ENCODE results near the gene MFRP.
A peak's percentile ranks its signal among the peaks of the same experiment; 100 is the strongest.
"Not testable (repeated sequence)": the region's sequence is repeated elsewhere in the genome, so short reads cannot be mapped to it uniquely, and the experiment has no call there.

The MFRP gene

DNA sequence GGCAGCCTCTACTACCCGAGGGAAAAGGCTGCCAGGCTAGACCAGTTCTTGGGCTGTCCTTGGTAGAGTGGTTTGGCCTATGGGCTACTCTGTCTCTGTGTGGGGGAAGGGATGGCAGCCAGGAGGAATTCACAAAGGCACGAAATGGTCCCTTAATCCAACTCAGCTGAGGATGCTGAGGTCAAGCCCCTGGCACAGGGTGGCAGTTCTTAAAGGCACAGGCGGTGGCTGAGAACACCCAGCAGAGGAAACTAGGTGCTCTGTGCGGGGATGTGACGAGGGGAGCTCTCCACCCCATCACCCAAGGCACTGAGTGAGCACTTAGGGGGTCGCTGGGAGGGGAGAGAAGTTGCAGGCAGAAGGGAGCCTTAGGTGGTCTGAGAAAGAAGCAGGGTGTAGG, at the start of gene MFRP:
MFRP (minus strand) TSS at position 101 of the 400 bp plus-strand sequence. CDS start 192 bp downstream, outside the sequence.
- no peak for DNase-seq

DNA sequence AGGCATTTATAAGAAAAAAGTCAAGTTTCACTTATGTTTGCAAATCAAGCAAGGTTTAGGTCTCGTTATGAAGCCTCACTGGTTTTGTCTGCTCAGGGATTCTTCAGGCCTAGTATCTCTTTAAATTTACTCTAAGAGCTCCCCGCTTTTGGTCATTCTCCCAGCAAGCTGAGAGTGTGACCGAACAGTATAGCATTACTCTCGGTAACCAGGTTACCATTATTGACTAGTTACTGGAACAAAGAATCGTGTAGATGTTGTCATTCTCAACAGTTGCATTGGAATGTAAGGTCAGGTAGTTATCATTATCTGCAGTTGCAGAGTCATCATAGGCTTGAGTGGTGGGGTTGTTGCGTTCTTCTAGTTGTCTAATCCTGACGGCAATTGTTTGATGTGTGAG, 44.8 kb upstream of the MFRP start:
- no peak for DNase-seq

DNA sequence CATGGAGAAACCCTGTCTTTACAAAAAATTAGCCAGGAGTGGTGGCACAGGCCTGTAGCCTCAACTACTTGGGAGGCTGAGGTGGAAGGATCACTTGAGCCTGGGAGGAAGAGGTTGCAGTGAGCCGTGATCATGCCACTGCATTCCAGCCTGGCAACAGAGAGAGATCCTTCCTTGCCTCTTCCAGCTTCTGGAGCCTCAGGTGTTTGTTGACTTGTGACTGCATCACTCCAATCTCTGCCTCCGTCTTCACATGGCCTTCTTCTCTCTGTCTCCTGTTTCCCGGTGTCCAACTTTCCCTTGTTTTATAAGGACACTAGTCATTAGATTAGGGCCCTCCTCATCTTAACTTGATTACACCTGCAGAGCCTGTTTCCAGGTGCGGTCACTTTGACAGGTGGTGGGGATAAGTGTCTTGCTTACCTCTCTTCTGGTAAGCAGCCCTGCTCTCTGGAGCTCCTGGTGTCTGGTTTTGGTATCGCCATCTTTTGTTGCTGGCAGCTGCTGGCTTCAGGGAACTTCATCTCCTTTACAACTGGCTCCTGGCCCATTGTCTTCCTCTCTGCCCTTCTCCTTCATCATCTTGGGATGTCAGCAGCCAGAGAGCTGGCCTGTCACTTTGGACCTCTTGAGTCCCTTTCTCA, 43.2 kb upstream of the MFRP start:
- peak; percentile 50 for DNase-seq

DNA sequence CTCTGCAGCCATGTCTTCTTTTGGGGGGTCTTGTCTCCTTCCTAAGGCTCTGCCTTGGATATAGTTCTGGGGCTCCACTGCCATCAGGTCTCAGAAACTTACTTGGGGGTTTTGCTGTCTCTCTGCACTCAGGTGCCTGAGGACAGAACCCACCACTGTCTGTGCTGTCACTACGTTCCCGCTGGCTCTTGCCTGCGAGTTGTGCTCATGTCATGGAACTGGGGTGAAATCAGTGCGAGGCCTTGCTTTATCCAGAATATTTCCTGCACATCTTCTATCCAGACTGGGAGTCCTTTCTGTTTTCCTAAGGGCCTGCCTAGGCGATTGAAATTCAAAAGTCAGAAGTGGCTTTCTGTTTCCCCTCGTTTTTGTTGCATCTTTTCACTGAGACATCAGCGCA, 41.6 kb upstream of the MFRP start:
- DNase-seq, result no peak

DNA sequence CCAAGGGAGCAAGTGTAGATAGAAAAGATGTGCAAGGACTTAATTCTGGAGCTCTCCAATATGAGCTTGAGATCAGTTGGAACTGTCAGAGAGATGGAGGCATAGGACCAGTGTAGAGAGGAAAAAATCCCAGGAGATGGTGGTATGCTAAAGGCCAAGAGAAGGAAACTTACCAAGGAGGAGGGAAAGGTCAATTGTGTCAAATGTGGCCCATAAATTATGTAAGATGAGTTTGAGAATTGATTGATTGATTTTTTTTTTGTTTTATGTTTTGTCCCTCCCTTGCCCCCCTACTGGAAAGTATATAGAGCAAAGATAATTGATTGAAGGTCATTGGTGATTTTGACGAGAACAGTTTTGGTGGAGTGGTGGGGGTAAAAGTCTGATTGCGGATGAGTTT, 37.8 kb upstream of the MFRP start:
- no peak for DNase-seq

DNA sequence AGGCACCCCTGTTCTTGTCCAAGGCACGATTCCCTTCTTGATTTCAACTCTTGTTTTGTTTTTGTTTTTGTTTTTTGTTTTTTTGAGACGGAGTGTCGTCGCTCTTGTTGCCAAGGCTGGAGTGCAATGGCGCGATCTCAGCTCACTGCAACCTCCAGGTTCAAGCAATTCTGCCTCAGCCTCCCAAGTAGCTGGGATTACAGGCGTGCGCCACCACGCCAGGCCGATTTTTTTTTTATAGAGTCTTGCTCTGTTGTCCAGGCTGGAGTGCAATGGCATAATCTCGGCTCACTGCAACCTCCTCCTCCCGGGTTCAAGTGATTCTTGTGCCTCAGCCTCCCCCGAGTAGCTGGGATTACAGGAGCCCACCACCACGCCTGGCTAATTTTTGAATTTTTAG, 36.0 kb upstream of the MFRP start:
- not testable (repeated sequence) for DNase-seq

DNA sequence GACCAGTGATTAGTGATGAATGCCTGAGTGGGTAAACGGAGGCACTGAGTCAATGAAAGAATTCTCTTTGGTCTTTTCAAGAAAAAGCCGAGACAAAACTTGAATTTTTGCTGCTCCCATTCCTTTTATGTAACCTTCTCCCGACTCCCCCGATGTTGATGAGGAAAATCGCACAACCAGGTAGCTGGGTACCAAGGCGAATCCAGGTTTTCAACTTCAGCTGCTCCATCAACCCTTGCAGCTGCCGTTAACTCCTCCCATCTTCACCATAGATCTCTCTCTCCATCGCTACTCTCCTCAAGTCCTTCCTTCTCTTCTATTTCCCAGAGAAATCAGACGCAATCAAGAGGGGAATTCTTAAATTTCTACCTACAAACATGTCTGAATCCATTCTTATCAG, 35.6 kb upstream of the MFRP start:
- DNase-seq, result no peak

DNA sequence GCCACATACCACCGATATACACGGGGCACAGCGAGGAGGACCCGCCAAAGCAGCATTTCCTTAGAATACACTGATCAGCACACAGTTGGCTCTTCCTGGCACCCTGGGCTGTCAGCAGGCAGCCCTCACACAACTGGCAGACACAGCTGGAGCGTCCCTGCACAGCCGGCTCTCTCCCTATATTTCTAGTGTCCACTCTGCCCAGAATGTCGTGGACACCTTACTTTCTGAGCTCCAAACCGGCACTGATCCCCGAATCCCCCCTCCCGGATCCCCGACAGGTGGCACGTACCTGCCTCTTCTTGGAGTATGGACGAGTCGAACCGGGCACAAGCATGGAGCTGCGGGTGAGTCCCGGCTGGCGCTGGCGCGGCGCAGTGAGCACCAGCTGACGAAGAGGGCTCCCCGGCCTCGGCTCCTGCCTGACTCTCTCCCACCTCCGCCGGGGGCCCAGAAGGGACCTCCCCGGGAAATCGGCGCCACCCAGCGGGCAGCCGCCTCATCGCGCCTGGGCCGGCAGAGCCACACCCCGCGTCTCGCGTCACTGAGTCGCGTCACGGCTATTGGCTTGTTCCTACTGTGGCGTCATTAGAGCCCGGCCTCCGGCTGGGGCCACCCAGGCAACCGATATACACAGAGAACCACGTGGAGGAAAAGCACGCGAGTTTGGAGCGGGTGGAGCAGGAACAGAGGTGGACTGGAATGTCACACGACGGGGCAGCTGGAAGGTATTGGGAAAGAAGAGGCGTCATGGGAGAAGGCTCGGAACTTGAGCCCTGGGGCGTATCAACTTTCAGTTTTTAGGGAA, 34.9 kb upstream of the MFRP start, which contains the start of gene USP2:
USP2 (minus strand) TSS at position 510 of the 808 bp plus-strand sequence. CDS start 8,210 bp downstream, outside the sequence.
- DNase-seq, result peak; percentile 91

DNA sequence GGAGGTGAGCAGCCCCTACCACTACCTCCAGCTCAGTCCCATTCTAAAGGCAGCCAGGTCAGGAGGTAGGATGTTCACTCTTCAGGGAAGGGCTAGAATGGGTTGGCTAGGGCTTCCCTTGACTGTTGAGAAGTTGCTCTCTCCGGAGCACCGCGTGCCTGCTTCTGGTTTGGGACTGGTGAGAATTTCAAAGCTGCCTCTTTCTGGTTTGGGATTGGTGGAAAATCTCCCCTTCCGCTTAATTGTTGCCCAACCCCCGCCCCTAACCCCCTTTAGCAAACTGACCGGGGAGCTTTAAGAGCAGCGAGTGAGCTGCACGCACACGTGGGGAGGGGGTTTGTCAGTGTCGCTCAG, 34.3 kb upstream of the MFRP start:
- peak; percentile 40 for DNase-seq

DNA sequence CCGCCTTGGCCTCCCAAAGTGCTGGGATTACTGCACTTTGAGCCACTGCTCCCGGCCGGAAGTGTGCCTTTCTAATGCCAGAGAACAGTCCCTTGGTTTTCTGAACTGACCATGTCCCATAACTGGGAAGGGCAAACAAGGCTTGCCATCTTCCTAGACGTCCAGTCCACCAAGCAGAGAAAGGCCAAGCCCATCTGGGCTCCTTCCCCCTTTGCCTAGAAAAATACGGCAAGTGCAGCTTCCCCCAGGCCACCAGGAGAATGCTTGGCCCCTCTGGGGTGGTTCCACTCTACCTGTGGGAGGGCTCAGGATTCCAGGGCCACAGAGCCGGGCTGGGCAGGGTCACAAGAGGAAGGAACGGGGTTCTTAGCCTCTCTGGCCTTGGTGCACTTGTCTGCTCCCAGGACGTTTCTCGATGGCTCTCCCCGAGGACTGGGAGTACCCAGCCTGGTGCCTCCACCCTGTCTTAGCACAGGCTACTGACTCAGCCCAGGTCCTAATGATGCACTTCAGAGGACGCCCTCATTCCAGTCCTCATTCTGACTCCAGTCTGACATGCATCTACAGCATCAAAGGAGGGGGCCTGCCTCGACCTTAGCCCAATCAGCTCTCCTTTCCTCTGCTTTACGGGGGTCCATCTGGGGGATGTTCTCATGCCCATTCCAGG, 33.8 kb upstream of the MFRP start:
- DNase-seq, result no peak

DNA sequence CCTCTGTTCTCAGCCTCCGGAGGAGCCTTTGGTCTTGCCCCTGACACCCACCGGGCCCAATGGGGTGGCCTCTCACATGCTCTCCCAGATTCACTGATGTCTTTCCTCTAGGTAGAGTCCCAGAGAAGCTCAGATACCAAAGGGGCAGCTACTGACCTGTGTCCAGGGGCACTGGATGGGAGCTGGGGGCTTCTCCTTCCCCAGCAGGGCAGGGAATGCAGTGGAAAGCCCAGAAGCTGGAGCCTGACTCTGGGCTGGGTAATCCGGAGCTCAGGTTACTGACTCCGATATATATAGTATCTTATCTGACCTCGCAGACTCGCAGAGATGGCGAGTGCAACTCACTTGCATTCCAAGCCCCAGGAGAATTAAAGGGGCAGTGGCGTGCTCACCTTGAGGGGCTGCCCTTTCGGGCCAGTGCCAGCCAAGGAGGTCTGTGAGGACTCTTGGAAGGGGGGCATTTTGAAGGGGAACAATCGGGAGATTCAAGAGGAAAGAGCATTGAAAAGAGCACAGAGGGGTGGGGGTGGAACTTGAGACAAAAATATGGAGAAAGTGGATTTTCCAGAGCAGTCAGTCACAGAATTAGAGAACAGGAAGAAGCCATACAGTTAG, 32.5 kb upstream of the MFRP start:
- no peak for DNase-seq

DNA sequence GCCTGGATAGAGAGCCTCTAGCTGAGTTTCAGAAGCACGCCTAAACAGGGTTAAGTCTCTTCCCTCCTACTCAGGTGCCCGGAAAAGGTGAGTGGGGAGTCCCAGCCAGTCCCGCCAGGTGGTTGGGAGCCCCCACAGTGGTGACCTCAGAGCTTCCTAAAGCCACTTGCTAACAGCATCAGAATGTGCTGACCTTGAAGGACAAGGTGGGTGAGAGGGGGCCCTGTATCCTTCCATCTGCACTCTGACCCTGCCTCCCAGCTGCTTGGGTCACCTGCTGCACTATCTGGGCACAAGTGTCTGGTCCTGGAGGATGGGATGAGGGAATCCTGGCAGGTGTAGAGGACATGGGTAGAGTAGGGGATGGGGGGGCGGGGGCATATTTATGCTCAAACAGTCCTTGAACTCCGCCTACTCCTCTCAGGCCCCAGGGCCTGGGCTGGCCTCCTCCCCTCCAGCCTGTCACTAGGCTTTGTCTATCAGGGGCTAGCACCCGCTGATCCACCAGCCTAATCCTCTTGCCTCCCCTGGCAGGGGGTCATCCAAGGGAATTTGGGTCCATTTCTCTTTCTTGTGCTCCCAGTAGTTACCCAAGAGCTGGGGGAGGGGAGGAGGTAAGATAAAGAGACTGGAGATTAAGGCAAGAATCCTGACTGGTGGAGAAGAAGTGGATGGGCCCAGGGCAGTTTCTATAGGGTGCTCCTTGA, 31.6 kb upstream of the MFRP start:
- DNase-seq, result no peak

DNA sequence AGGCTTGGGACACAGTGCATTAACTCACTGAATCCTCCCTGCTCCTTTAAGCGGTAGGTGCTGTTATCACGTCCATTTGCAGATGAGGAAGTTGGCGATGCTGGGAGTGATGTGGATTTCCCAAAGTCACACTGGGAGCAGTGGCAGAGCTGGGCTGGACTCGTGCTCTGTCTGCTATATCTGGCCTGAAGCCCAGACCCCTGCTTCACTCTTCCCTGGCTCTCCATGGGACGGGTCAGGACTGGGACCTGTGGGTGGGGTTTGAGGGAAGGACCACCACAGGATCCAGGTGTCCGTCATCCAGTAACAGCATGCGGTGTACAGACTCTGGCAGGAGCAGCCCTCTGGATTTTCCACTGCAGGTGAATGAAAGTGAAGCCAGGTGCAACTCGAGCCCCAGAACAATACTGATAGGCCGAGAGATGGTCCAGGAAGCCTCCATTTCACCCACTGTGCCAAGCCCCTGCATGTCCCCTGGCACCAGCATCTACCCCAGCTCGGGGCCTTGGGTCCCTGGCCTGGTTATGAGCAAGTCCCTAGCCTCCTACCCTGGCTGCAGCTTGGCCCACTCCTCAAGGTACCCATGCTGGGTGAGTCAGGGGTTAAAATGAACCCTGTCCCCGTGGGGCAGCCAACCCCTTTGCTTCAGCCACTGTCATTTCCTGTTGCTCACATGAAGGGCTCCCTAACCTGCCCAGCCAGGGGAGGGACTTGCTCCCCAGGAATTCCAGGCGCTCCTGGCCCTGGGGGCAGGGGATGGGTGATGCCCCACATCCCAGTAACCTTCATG, 30.8 kb upstream of the MFRP start:
- DNase-seq, result no peak

DNA sequence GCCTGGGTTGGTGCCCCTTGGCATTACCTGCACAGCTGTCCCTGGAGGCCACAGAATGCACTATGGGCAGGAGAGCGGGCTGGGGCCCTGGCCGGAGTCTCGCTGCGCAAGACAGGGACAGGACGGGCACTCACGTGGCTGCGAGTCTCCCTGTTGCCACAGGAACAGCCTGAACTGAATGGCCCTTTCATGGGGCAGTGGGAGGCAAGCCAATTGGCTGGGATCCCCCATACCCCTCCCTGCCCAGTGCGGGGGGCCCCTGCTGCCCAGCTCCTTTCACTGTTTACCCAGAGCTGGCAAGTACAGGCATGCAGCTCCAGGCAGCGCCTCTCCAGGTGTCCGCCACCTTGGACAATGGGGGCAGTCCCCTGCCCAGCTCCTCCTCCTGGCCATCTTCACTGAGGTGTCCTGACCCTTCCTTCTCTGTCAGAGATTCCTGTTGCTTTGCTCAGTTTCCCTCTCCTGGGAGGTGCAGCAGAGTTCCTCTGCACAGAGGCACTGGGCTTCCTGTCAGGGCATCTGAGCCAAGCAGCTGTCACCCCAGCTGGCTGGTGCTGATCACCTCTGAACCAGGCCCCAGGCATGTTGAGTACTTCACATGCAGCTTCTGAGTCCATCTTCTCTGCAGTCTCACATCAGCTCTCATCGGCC, 29.8 kb upstream of the MFRP start:
- DNase-seq, result peak; percentile 80

DNA sequence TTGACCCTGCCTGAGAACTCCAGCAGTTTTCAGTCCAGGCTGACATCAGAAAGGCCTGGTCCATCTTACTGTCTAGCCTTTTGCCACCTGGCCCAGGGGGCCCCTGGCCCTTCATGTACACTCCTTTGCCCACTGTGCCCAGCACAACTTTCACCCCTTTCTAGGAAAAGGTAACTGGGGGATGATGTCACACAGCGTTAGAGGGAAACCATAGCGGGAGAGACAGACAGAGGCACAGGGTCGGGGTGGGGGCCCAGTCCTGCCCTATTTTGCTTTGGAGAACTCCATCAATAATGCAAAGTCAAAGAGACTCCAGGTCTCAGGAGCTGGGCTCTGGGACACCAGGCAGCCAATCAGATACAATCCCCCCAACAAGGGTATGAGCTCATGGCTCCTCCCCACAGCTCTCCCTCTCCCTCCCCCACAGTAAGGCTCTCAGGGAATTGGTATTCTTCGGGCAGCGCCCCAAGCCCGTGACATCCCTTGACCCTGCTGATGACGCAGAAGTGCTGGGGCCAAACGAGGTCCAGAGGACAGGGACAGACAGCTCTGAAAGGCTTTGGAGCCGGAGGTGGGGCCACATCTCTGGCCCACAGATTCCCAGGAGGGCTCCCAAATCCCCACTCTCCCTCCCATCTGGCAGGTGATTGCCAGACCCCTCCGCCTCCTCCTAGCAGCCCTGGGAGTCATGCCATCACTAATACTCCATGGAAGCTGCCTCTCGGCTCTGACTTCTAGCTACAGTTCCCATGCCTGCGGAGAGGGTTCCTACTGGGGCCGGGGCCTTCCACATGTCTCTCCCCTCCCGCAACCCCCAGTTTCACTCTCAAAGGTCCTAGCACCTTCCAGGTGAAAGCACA, 29.1 kb upstream of the MFRP start:
- DNase-seq, result no peak

DNA sequence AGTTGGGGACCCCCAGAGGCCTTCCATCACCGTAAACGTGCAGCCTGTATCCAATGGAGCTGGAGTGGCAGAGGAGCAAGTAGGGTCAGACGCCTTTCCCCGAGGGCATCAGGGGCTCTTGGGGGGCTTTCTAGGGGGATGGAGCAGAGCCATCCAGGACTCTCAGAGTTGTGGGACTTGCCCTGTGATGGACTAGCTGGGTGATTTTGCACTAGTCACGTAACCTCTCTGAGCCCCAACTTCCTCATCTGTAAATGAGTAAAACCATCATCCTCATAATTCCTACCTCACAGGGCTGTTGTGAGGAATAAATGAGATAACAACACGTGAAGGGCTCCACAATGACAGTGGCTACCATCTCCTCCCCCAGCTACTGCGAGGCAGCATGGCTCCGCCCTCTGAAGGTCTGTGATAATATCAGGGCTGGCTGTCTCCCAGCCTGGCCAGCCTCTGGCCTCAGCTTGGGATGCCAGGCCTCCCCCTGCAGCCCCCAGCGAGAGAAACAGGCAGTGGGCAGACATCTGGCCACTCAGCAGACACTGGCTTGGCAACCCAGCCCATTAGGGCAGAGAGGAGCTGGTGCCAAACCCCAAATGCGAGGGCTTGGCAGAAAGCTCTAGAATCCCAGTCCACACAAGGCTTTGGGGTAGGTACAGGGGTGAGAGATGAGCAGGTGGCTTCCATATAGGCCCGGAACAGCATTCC, 28.3 kb upstream of the MFRP start:
- no peak for DNase-seq

DNA sequence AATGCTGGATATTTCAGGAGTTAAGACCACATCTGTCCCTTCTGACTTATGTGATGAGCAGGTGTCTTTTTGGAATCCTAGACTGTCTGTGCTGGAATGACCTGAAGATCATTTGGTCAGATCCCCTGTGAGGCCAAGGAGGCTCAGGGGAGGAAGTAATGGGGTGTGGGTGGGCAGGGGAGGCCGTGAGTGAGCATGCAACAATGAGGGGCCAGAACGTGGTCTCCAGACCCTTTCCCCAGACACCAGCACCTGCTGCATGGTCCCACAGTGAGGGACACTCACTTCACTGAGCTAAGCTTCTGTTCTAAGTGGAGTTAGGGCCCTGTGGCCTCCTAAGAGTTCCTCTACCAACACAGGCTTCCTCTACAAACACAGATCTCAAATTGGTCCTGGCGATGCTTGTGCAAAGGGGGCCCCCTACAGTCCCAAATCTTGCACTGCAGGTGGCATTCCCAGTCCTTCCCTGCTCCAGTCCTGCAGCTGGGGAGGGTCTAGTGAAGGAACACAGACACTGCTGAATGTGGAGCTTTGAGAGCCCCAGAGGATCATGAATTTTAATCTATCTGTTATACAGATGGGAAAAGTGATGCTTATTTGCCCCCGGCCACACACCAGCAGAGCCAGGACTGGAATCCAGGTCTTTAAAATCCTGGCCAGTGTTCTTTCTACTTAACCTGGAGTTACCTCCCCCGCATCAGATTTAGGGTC, 27.6 kb upstream of the MFRP start:
- DNase-seq, result peak; percentile 72

DNA sequence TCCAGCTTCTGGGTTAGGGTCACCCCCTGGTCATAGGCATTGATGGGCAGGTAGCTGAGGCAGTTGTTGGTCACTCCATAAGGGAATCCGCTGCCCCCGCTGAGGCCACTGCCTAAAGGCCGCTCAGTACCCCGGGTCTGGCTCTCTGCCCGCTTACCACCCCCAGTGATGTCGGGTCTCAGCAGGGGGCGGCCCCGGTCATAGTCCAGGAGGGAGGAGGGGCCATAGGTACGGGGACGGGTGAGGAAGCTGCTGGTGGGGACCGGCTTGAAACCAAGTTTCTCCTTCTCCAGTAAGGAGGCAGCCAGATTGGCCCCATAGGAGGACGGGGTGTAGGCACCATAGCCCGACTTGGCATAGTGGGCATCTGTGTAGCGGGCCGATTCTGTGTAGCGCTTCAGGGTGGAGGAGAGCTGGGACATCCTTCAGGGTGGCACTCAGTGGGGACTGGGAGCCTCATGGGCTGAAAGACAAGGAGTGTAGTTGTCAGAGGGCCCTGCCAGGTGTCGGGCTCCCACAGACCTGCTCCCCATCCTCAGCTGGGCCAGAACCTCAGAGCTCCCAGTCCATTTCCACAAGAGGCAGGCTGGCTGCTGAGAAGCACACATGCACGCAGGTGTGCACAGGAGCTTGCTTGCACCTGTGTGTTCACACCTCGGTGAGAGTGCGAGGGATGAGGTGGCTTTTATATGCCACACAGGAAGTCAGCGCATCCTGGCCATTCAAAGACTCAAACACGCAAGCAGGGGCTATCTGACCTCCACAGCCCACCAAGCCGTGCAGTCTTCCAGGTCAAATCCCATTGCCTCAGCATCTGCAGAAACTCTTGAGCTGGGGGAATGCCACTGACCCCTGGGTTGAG, 26.8 kb upstream of the MFRP start:
- no peak for DNase-seq

All from DMS79 (cell line).